ENCODE results near the gene IGF1R. TPM values are rescaled to one million over a fixed set of nuclear protein-coding genes. Genes with fewer than 3 reads are reported as not detected.
"Not testable (repeated sequence)": the region's sequence is repeated elsewhere in the genome, so short reads cannot be mapped to it uniquely, and the experiment has no call there.

IGF1R gene
- 65.3 and 93.5 TPM in 2 replicates for total RNA-seq

GRCh38 chr15:98647774-98648653 is at the start of gene IGF1R:
IGF1R (plus strand) TSS chr15:98648539; CDS start chr15:98649582, 1,043 bp downstream.
- DNase-seq = peak; percentile 94

- peak; percentile 40 for DNase-seq
These were observed 48.2 kb upstream of the IGF1R start for GRCh38 chr15:98599909-98600691.

GRCh38 chr15:98604983-98605382 is 43.4 kb upstream of the IGF1R start:
- peak; percentile 43 for DNase-seq

DNA sequence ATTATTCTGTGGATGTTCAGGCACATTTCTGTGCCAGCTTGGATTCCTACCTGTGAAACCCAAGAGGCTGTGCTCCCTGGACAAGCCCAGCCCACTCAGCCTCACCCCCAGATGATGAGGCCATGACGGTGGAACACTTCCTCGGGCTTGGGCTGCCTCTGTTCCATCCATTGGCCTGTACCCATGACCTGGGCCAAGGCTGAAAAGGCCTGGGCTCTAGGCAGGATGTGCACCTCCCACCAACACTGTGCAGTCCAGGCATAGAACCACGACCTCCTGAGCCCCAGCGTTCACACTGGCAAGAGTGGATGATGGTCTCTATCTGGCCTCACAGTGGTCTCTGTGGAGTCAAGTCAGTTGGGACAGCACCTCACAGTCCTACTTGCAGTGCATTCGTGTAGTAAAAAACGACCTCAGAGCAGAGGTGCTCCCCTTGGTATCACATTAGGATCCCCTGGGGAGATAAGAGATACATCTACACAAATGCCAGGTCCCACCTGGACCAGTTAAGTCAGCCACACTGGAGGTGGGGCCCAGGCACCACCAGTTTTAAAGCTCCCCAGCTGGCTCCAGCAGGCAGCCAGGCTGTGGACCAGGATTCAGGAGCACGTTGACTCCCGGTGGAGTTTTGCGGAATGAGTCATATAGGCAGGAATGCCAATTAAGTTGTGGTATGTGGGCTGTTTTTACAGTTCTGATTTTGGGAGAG is 39.0 kb upstream of the IGF1R start:
- peak; percentile 49 for DNase-seq

DNA sequence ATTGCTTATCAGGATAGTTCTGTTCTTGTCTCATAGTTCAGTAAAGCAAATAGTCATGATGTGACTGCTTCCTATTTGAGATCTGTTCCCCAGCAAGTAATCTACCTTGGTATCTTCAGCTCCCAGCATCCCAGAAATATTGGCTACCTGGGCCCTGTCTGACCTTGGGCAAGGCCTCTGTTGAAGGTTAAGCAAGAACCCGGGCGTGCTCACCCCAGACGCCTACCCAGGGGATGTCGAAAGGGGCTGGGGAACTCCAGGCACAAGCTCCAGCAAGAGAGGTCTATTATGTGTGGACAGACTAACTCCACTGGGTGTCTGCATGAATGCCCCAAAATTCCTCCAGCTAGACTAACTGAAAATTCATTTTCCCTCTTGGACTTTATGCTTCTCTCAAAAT is 37.3 kb upstream of the IGF1R start:
- no peak for DNase-seq

GRCh38 chr15:98611808-98612207 is 36.5 kb upstream of the IGF1R start:
- no peak for DNase-seq

DNA sequence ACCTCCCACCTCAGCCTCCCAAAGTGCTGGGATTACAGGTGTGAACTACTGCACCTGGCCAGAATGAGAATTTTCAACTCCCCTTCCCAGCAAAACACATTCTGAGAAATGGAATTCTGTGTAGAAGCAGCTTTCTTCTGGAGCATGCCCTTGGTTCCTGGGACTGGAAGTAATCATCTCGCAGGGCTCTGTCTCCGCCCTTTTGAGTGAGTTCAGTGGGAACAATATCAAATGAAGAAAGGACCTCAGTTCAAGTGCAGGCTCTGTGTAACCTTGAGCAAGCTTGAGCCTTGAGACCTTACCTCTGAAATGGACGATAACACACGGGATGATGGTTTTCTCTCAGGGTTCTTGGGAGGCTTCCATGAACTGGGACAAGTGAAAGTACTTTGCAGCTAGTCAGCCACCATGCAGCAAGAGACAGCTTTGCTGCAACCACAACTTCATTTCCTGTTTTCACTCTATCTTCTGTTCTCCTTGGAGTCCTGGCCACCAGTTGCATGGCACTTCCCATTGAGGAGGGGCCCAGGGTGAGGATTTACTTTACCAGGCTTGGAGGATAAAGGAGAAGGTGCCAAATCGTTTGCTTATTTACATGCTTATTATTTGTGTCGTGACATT is 35.7 kb upstream of the IGF1R start:
- DNase-seq = no peak

DNA sequence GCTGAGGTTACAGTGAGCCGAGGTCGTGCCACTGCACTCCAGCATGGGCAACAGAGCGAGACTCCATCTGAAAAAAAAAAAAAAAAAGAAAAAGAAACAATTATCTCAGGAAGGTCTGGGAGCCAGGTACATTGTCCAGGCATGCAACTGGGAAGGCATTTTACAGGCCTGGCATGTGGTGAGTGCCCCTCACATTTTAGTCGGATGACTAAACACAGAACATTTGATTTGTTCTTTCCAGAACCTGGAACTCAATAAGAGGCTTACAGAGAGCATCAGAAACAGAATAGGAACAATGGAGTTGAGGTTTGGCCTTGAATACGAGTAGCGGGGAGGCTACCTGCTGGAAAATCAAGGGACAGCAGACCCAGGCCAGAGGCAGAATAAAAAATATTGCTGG is 33.7 kb upstream of the IGF1R start:
- no peak for DNase-seq

DNA sequence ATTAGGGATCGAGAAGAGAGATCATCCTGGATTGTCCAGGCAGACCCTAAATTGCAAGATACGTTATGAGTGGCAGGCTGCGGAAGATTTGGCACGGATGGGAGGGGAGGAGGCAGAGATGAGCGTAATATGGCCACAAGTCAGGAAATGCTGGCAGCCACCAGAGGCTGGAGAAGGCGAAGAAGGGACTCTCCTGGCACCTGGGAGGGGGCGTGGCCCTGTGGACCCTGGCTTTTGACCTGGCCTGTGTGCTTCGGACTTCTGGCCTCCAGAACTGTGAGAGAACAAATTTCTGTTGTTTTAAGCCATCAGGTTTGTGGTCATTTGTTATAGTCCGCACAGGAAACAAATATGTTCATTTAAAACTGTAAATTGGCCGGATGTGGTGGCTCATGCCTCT is 31.9 kb upstream of the IGF1R start:
- DNase-seq = no peak

GRCh38 chr15:98617328-98617980 is 30.9 kb upstream of the IGF1R start:
- DNase-seq = no peak

GRCh38 chr15:98618576-98618975 is 29.8 kb upstream of the IGF1R start:
- not testable (repeated sequence) for DNase-seq

GRCh38 chr15:98620020-98620419 is 28.3 kb upstream of the IGF1R start:
- no peak for DNase-seq

DNA sequence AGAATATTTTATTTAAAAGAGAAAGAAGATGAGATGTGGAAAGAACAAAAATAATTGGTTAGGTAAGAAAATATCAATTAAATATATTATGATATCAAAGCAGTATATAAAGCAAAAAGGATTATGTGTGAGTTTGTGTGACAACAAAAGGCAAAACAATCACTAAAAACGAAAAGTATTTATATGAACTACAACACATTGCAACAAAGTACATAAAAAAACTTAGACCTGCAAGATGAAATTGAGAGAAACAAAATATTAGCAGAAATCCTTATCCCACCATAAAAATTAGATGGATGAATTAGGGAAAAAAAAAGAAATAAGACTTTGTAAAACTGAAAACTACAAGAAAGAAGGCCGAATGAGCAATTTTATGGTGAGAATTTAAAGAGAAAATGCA is 27.3 kb upstream of the IGF1R start:
- DNase-seq = no peak

GRCh38 chr15:98625614-98626013 is 22.7 kb upstream of the IGF1R start:
- DNase-seq = no peak

GRCh38 chr15:98626153-98626552 is 22.2 kb upstream of the IGF1R start:
- DNase-seq = no peak

DNA sequence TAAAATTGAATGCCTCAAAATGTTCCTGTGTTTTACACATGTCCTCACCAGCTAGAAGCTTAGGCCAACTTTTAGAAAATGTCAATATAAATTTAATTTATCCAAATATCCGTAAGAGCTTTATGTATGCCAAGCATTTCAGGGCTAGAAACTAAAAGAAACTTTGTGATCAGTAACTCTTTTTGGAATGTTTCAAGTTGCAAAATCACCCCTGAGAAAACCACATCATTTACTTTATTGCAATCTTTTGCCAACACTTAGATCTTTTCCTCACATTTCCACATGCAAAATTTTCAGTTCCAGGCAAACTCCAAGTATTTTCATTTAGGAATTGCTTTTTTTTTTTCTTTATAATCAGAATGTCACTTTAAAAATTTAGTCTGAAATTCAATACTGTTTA is 20.1 kb upstream of the IGF1R start:
- no peak for DNase-seq

GRCh38 chr15:98635848-98636247 is 12.5 kb upstream of the IGF1R start:
- no peak for DNase-seq

- DNase-seq = no peak
These were observed 5.2 kb upstream of the IGF1R start for GRCh38 chr15:98643115-98643514.

DNA sequence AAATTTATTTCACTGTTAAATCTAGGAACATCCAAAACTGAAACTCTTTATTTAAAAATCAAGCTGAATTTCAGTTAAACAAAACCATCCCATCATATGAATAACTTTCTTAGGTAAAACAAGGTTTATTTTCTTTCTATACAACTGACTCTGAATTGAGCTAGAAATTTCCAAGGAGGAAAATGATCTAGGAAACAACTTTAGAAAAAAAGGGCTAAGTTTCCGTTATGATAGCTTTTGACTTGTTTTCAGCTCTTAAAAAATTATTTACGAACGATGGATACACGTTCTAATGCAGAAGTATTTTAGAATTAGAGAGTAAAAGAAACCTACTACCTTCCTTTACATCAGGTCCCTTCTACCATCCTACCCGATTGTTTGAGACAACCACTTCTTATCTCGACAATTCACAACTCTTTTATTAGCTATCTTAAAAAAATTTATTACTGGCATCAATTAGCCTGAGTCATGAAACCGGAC is 1.8 kb upstream of the IGF1R start:
- no peak for DNase-seq

DNA sequence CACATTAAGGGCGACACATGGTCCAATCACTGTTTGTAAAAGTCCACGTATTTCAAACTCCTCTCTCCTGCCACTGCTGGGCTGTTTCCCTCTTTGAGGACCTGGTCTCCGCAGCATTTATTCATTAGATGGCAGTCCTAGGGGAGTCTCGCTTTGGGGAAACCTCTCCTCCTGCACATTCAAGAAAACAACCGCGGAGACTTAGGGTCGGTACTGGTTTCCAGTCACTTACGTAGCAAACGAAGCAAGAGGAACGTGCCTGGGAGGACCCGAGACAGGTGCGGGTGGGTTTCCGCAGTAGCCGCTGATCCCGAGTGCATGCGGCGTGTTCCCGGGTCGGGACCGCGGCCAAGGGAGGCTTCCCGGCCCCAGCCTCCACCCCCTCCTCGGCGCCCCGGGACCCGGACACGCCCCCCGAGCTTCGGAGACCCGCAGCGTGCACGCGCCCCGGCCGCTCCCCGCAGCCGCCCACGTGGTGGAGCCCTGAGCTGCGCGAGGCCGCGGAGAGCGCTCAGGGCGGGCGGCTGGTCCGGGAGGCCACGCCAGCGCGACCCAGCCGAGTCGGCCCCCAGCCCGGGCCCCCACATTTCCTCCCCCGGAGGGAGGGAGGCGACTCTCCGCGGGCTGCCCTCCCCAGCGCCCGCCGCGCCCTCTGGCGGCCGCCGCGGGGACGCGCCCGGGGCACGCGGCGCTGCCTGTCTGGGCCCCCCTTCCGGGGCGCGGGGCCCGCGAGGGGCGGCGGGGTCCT is 1.1 kb upstream of the IGF1R start:
- peak; percentile 61 for DNase-seq
